ENCODE results near the gene AIG1.

DNA sequence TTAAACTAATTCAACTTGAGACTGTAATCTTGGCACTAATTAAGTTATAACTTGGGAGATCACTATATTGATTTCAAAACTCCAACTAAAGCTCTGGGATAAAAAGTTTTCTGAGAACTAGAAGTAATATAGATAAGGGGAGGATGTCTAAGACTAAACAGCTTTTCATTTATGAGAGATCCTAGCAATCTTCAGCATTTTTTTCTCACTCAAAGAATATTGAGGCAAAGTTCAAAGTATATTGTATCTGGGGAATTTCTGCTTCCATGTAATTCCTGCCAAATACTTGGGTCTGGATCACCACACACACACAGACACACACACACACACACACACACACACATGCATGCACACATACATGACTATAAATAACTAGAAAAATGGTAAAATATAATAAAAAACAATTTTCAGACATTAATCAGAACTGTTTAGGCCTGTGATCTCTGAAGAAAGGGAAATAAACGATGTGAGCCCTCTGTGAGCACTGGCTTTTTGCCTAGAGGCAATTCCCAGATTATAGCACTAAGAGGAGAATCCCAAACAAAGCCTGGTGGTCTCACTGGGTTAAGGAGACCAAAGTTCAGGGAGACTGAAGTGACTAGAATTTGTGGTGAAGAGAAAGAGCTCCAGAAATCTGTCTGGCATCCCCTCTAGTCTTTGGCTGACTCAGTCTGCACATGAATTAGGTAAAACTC is 297.0 kb downstream of the AIG1 start:
- TF ChIP-seq EZH2 (optimal IDR thresholded peaks at IDR 0.05; ENCODE audit: low read depth, low read length) (no peak), EZH2phosphoT487 (IDR thresholded peaks at IDR 0.05; ENCODE audit: low read length) (no peak)
- TF ChIP-seq, protein P1, sequence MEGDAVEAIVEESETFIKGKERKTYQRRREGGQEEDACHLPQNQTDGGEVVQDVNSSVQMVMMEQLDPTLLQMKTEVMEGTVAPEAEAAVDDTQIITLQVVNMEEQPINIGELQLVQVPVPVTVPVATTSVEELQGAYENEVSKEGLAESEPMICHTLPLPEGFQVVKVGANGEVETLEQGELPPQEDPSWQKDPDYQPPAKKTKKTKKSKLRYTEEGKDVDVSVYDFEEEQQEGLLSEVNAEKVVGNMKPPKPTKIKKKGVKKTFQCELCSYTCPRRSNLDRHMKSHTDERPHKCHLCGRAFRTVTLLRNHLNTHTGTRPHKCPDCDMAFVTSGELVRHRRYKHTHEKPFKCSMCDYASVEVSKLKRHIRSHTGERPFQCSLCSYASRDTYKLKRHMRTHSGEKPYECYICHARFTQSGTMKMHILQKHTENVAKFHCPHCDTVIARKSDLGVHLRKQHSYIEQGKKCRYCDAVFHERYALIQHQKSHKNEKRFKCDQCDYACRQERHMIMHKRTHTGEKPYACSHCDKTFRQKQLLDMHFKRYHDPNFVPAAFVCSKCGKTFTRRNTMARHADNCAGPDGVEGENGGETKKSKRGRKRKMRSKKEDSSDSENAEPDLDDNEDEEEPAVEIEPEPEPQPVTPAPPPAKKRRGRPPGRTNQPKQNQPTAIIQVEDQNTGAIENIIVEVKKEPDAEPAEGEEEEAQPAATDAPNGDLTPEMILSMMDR (IDR thresholded peaks at IDR 0.05; ENCODE audit: low read length): no peak

Data from MM.1S (cell line).